Activated CD4-positive, alpha-beta T cell treated with anti-CD3 and anti-CD28 coated beads, Interleukin-10, Interleukin-2, amounts not matched to agents 100 ng/mL and 50 ng/mL, durations not matched to agents 16 hours and 8 hours (primary cell): ENCODE measurements around the gene DLG2.

ENCODE experiments used
- DNase-seq: peaks from one replicate; pipeline ENCODE4 v3.0.0-alpha.2; 2020

The DLG2 gene

GRCh38 chr11:84524422-84525051 lies 1102.6 kb downstream of the DLG2 start:
- no peak for DNase-seq

DNA sequence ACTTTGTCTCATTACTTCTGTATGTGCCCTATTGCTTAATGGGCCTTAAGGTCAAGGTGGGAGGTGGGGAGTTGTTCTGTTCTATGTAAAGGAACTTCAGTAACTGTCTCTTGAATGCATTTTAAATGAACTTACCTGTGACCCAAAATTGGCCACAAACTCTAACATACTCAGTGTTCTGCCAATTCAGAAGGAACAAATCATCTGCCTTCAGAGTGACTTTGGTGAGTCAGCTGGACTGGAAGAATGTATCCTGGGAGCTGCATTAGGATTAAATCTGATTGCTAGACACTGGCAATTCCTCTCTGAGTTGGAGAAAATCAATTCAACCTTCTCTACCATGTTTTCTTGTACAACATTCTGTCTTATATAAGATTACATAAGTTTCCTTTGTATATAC lies 1104.8 kb downstream of the DLG2 start:
- no peak for DNase-seq

DNA sequence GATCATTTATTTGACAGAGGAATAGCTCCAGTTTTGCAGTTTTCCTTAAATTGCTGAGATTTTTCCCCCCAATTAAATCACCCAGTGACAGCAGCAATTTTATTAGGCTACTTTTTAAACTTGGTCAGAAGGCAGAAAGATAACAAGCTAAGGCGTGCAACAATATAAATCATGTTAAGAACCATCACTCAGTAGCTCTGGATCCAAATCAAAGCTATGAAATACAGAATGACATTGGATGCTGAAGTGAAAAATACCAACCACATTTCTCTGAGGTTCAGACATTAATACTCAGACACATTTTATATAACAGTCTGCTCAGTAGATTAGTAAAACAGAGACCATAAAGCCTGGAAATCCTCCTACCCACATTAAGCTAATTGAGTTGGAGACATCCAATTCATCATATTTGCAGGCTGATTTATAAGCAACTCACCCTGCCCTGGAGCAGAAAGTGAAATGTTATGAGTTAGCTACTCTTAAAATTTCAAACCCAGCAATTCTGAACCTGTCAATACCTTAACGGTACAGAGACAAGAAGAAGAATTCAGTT lies 1108.4 kb downstream of the DLG2 start:
- no peak for DNase-seq

DNA sequence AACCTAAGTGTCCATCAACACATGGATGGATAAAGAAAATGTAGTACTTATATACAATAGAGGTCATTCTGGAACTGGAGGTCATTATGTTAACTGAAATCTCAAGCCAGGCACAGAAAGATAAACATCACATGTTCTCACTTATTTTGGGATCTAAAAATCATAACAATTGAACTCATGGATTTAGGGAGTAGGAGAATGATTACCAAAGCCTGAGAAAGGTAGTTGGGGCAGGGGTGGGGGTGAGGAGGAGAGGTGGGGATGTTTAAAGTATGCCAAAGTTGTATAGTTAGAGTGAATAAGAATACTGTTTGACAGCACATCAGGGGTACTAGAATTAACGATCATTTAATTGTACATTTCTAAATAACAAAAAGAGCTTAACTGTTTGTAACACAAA lies 1112.7 kb downstream of the DLG2 start:
- DNase-seq = no peak

DNA sequence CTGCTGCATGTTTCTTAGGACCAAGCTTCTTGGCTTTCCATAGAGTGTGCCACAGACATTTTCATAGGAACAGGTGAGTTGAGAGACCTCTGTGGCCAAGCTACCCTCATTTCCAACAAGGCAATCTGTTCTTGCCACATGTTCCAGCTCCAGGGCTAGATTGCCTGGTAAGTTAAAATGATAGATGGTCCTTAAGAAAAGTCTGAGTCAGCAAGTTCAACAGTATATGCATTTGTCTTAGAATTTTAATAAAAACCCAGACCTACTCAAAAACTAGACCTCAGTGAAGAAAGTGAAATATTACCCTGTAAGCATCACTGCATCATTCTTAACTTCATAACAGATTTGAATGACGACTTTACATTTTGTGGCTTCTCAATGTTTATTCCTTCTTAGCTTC lies 1123.6 kb downstream of the DLG2 start:
- DNase-seq = no peak

DNA sequence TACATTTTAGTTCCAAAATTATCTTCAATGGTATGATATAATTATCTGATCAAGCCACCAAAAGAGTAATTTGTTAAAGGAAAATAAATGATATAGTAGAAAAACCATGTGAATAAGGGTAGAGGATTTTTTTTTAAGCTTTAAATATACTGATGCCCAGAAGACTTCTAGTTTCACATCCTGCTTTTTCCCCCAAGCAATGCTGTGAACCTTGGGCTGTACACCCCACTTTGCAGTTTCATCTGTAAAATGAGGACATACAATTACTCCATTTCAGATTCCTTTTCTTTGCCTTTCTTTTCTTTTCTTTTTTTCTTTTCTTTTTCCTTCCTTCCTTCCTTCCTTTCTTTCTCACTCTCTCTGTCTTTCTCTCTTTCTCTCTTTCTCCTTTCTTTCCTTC lies 1125.4 kb downstream of the DLG2 start:
- no peak for DNase-seq

- DNase-seq = peak; percentile 0
These were observed 1129.1 kb downstream of the DLG2 start for GRCh38 chr11:84497981-84498411.

DNA sequence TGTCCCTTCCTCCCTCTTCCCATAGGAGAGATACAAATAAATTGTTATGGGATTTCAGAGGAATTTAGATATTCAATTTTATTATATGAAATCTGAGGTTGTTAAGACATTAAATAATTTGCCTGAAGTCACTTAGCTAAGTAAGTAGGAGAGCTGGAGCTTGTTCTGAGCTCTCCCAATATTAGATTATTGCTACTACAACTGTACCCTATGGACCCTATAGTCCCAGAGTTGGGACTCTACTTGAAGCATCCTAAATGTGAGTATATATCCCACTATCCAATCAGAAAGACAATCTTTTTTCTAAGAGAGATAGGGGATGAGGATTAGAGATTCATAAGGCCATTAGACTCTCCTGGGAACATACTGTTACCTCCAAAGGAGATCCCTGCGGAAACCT lies 1130.0 kb downstream of the DLG2 start:
- no peak for DNase-seq

- DNase-seq = no peak
These were observed 1131.0 kb downstream of the DLG2 start for GRCh38 chr11:84496122-84496521.

- no peak for DNase-seq
These were observed 1147.0 kb downstream of the DLG2 start for GRCh38 chr11:84480131-84480530.

DNA sequence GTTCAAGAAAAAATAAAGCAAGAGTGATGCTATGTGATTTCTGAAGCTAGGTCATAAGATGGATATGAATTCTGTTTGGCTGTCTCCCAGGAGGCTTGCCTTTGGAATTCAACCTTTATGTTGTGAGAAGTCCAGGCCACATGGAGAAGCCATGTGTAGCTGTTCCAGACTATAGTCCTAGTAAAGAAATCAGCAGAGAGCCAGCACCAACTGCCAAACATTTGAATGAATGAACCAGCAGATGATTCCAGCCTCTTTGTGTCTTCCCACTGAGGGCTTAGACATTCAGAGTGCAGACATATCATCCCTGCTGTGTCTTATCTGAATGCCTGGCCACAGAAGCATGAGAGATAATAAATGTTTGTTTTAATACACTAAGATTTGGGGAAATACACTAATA lies 1150.6 kb downstream of the DLG2 start:
- DNase-seq = no peak

DNA sequence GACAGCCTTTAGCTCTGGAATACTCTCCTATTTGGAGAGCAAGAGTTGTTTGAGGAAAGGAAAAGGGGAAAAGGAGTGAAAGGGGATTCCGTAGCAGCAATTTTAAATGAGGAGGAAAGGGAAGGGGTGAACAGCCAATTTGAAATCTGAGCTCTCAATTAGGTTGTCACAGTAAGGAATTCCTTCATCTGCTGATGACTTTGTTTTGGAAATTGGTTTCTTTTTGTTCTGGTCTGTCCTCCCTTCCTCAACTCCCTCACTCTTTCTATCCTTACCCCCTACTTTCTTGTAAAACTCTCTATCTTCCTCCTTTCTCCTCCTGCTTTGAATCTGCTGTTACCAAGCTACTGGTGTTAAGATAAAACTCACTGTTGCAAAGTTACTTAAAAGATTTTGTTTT lies 1155.6 kb downstream of the DLG2 start:
- no peak for DNase-seq

DNA sequence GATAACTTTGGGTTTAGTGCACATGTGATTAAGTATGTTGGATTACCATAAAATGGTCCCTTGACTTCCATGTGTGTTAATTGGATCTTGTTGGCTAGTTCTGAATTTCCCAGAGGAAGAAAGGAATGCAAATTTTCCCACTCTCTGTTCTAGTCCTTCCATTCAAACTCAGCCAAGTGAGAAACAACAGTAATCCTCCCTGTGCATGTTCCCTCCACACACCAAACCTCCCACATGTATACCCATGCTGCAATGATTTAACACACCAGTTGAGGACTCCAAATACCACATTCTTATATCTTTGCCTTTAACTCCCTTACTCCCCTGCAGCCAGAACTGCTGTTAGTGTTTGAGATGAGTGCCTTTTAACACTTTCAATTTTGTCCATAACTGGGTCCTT lies 1158.9 kb downstream of the DLG2 start:
- DNase-seq = no peak

DNA sequence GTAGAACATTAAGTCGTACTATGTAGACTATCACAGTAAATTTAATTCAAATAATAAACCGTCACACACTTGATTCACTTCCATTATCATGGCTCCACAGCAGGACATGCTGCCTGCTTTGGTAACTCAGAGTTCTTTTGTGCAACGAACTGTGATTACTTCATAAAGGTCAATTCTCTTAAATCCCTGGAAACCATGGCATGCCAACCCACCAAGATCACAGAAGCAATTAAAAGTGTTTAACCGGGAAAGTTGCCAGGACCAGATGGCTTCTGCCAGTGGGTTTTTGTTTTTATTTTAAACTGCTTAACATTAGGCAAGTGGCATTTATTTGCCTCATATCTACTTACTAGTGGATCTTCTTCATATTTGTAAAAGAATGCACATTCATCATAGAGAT lies 1162.1 kb downstream of the DLG2 start:
- no peak for DNase-seq

GRCh38 chr11:84455691-84456090 lies 1171.5 kb downstream of the DLG2 start:
- no peak for DNase-seq

GRCh38 chr11:84452211-84452610 lies 1174.9 kb downstream of the DLG2 start:
- DNase-seq = no peak

DNA sequence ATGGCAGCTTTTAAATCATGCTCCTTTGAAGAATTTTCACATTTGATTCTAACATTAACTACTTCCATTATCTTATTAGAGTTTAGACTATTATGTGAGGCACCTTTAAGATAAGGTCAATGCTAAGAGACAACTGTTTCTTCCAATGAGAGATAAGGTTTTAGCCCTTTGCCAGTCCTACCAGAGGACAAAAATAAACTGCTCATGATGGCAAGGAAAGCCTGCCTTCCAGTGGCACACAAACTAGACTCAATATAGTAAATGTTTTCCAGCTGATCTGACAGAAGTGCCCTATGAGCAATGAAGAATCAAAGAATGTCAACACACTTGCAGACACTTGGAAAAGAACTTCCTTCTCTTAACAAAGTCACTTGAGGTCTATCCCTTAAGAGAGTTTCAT lies 1188.6 kb downstream of the DLG2 start:
- no peak for DNase-seq

- no peak for DNase-seq
These were observed 1189.8 kb downstream of the DLG2 start for GRCh38 chr11:84437071-84437980.

- DNase-seq = no peak
These were observed 1196.5 kb downstream of the DLG2 start for GRCh38 chr11:84430661-84431060.

GRCh38 chr11:84425673-84426072 lies 1201.5 kb downstream of the DLG2 start:
- DNase-seq = no peak

DNA sequence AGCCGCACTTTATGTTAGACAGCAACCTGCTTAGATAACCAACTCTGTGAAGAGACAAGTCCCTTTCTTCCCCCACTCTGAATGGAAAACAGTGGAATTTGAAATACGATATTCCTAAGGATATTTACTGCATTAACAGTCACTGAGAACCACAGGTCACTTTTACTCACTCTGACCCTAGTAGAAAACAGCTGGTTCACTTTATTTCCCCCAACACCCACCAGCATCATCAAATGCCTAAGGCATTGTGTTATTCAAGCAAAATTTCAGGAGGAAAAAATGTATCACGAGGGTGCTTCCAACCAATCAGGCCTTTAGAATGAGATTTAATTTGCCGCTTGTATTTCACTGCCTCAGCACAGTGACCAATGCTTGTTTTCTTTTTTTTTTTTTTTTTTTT lies 1206.9 kb downstream of the DLG2 start:
- DNase-seq = no peak

DNA sequence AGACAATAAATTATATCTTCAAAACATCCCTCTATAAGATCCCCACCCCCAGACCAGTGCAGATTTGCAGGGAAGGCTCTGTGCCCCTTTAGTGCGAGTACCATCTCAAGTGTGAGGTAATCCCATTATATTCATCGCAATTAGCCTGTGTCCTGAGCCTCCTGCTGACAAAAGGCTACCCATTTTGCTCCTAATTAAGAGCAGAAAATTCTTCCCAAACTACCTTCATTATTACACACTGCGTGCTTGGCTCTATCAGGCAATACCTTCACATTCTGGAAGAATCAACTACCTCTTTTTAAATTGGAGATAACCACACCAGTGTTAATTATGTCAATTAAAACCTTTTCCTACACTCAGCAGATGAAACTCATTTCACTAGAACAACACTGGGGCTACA lies 1207.5 kb downstream of the DLG2 start:
- DNase-seq = no peak

DNA sequence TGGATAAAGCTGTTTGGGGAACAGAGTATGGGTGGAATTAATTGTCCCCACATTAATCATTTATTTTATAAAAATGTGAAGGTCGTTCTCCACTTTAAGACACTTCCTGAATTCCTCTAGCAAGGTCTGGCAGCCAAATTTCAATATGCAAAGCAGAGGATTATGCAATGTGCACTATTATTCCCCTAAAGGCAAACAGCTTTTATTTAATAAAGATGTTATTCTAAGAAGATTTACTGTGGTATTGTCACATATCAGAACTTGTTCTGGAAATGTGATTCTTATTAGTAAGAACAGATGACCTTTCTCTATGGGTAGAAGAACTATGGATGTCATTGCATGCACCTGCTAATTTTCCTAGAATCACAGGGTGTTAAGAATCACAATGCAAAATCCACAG lies 1212.2 kb downstream of the DLG2 start:
- DNase-seq = no peak

GRCh38 chr11:84413549-84413948 lies 1213.6 kb downstream of the DLG2 start:
- no peak for DNase-seq
